SK-N-SH (cell line): Measurements from ENCODE around the gene KCNK18.

Source experiments
- EZH2phosphoT487 ChIP-seq: fragments of 200-600 bp; sonication (generic); IDR thresholded peaks from 2 replicates; pipeline ENCODE4 v1.6.1; 2017; ENCODE audit warnings: low read depth, mixed run types, mild to moderate bottlenecking, antibody characterized with exemption, moderate library complexity, borderline replicate concordance
- FOSL2 ChIP-seq: IDR thresholded peaks from 2 replicates; pipeline ENCODE4 v1.4.0; 2012; ENCODE audit warnings: low read depth, mild to moderate bottlenecking, moderate library complexity, borderline replicate concordance
- PBX3 ChIP-seq: IDR thresholded peaks from 2 replicates; pipeline ENCODE4; 2012
- POLR2AphosphoS5 ChIP-seq: IDR thresholded peaks from 2 replicates; pipeline ENCODE4 v1.6.1; 2012; ENCODE audit warnings: low read depth, low read length
- TCF12 ChIP-seq: IDR thresholded peaks from 2 replicates; pipeline ENCODE4 v1.4.0; 2012
- TF ChIP-seq, protein P1 (sequence below): IDR thresholded peaks from 2 replicates; pipeline ENCODE4 v1.4.0; 2012; ENCODE audit warnings: low read depth, borderline replicate concordance
- TF ChIP-seq, protein P2 (sequence below): IDR thresholded peaks from 2 replicates; pipeline ENCODE4 v1.4.0; 2012; ENCODE audit warnings: low read depth
- TF ChIP-seq, protein P3 (sequence below): fragments of 200-600 bp; sonication (generic); IDR thresholded peaks from 2 replicates; pipeline ENCODE4 v1.6.1; 2017; ENCODE audit warnings: antibody characterized with exemption, mild to moderate bottlenecking, moderate library complexity

DNA sequence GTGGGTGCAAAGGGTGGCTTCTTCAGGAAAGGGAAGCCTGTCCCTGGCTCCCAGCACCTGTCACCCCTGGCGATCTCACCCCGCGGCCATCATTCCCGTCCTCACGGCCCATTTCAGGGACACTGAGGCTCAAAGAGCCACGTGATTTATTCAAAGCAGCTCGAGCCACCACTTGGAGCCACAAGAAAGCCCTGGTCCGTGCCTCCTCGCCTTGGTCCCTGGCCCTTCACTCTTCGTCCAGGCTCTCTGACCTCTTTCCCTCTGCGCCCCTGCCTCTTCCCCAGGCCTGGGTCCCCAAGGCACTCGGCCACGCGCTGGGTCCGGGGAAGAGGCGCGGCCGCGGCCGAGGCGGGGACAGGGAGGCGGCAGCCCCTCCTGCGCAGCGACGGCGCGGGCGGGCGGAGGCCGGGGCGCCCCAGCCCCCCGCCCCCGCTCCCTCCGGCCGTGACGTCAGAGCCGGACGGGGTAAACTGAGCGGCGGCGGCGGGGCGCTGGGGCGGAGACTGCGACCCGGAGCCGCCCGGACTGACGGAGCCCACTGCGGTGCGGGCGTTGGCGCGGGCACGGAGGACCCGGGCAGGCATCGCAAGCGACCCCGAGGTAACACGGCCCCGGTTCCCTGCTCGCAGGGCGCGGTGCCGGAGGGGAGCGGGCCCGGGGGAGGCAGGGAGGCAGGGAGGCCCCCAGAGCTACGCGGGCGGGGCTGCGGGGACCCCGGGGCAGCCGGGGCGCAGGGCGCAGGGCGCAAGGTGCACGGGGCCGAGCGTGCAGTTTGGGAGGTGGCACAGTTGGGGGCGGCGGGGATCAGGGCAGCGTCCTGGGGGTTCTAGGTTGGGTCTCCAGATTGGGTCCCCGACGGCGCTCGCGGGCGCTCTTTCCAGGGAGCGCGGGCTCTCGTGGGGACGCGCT, 43.6 kb downstream of the KCNK18 start, which contains the start of gene SLC18A2:
- TF ChIP-seq POLR2AphosphoS5 (no peak), TCF12 (no peak), EZH2phosphoT487 (no peak), PBX3 (no peak), FOSL2 (no peak)
- TF ChIP-seq, protein P1, sequence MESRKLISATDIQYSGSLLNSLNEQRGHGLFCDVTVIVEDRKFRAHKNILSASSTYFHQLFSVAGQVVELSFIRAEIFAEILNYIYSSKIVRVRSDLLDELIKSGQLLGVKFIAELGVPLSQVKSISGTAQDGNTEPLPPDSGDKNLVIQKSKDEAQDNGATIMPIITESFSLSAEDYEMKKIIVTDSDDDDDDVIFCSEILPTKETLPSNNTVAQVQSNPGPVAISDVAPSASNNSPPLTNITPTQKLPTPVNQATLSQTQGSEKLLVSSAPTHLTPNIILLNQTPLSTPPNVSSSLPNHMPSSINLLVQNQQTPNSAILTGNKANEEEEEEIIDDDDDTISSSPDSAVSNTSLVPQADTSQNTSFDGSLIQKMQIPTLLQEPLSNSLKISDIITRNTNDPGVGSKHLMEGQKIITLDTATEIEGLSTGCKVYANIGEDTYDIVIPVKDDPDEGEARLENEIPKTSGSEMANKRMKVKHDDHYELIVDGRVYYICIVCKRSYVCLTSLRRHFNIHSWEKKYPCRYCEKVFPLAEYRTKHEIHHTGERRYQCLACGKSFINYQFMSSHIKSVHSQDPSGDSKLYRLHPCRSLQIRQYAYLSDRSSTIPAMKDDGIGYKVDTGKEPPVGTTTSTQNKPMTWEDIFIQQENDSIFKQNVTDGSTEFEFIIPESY, result no peak
- TF ChIP-seq, protein P2, sequence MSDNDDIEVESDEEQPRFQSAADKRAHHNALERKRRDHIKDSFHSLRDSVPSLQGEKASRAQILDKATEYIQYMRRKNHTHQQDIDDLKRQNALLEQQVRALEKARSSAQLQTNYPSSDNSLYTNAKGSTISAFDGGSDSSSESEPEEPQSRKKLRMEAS, result no peak
- TF ChIP-seq, protein P3, sequence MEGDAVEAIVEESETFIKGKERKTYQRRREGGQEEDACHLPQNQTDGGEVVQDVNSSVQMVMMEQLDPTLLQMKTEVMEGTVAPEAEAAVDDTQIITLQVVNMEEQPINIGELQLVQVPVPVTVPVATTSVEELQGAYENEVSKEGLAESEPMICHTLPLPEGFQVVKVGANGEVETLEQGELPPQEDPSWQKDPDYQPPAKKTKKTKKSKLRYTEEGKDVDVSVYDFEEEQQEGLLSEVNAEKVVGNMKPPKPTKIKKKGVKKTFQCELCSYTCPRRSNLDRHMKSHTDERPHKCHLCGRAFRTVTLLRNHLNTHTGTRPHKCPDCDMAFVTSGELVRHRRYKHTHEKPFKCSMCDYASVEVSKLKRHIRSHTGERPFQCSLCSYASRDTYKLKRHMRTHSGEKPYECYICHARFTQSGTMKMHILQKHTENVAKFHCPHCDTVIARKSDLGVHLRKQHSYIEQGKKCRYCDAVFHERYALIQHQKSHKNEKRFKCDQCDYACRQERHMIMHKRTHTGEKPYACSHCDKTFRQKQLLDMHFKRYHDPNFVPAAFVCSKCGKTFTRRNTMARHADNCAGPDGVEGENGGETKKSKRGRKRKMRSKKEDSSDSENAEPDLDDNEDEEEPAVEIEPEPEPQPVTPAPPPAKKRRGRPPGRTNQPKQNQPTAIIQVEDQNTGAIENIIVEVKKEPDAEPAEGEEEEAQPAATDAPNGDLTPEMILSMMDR, result no peak
